OCI-LY7 (cell line): ENCODE results near the gene PRODH.
"Not testable (repeated sequence)": the region's sequence is repeated elsewhere in the genome, so short reads cannot be mapped to it uniquely, and the experiment has no call there.

Experiments
- CTCF ChIP-seq: fragments of 200-600 bp; sonication (generic); conservative IDR thresholded peaks from 2 replicates; pipeline ENCODE4 v1.5.1; 2014; ENCODE audit warnings: mild to moderate bottlenecking, antibody characterized with exemption, low read length, moderate library complexity, mixed read lengths
- EZH2phosphoT487 ChIP-seq: fragments of 200-600 bp; sonication (generic); IDR thresholded peaks from 2 replicates; pipeline ENCODE4 v1.6.1; 2018; ENCODE audit warnings: low read depth, borderline replicate concordance, mild to moderate bottlenecking, mixed run types, antibody characterized with exemption, low read length, moderate library complexity, mixed read lengths

- not testable (repeated sequence) for TF ChIP-seq CTCF, EZH2phosphoT487
These were observed 28.0 kb upstream of the PRODH start for GRCh38 chr22:18964051-18964450.
